GM23338 (cell line): ENCODE measurements around the gene DDX46. TPM values are rescaled to one million over a fixed set of nuclear protein-coding genes. Genes with fewer than 3 reads are reported as not detected.
"Not testable (repeated sequence)": the region's sequence is repeated elsewhere in the genome, so short reads cannot be mapped to it uniquely, and the experiment has no call there.

ENCODE experiments used
- ATAC-seq: fragments of 200-7000 bp; cut with Tn5 transposase; 3 replicates; pipeline ENCODE4 v1.9.1; 2020
- DNase-seq: peaks from one replicate; pipeline ENCODE4 v3.0.0-alpha.2; 2015; ENCODE audit warnings: low spot score
- H2AFZ ChIP-seq: fragments of 200-600 bp; sonication (generic); 2 replicates; pipeline ENCODE4 v1.8.0; 2016; ENCODE audit warnings: antibody characterized with exemption, mild to moderate bottlenecking, moderate library complexity
- H3F3A ChIP-seq: fragments of 200-600 bp; sonication (generic); replicated peaks from 2 replicates; pipeline ENCODE4 v1.8.0; 2017; ENCODE audit warnings: antibody characterized with exemption, mixed run types, low read depth
- H3K27ac ChIP-seq: fragments of 200-600 bp; sonication (generic); 2 replicates; pipeline ENCODE4 v1.6.1; 2016; ENCODE audit warnings: low read depth
- H3K27me3 ChIP-seq: fragments of 200-600 bp; sonication (generic); 2 replicates; pipeline ENCODE4 v1.8.0; 2016; ENCODE audit warnings: mild to moderate bottlenecking, mixed run types, moderate library complexity; ENCODE audit not compliant: insufficient read depth
- H3K36me3 ChIP-seq: fragments of 200-600 bp; sonication (generic); 2 replicates; pipeline ENCODE4 v1.8.0; 2016; ENCODE audit warnings: mild to moderate bottlenecking; ENCODE audit not compliant: insufficient read depth
- H3K4me1 ChIP-seq: fragments of 200-600 bp; sonication (generic); 2 replicates; pipeline ENCODE4 v1.8.0; 2016; ENCODE audit warnings: mild to moderate bottlenecking, moderate library complexity; ENCODE audit not compliant: insufficient read depth
- H3K4me2 ChIP-seq: fragments of 200-600 bp; sonication (generic); 2 replicates; pipeline ENCODE4 v1.7.1; 2017; ENCODE audit warnings: mixed run types
- H3K4me3 ChIP-seq: fragments of 200-600 bp; sonication (generic); 2 replicates; pipeline ENCODE4 v1.6.1; 2016; ENCODE audit warnings: mixed run types
- H3K79me2 ChIP-seq: fragments of 200-600 bp; sonication (generic); replicated peaks from 2 replicates; pipeline ENCODE4 v1.8.0; 2017; ENCODE audit warnings: mild to moderate bottlenecking; ENCODE audit not compliant: insufficient read depth
- H3K9me2 ChIP-seq: fragments of 200-600 bp; sonication (generic); 2 replicates; pipeline ENCODE4 v1.8.0; 2017; ENCODE audit not compliant: insufficient read depth
- H4K20me1 ChIP-seq: fragments of 200-600 bp; sonication (generic); replicated peaks from 2 replicates; pipeline ENCODE4 v1.8.0; 2017; ENCODE audit warnings: mild to moderate bottlenecking; ENCODE audit not compliant: insufficient read depth
- H3K27ac Mint-ChIP-seq: 2 replicates; pipeline ENCODE4 v1.8.0; 2020; ENCODE audit warnings: inconsistent platforms, mild to moderate bottlenecking, moderate library complexity, mixed read lengths
- H3K27me3 Mint-ChIP-seq: 3 replicates; pipeline ENCODE4 v1.8.0; 2022; ENCODE audit warnings: low read depth, mild to moderate bottlenecking, moderate library complexity, mixed read lengths, inconsistent platforms; ENCODE audit not compliant: insufficient read depth, poor library complexity
- H3K36me3 Mint-ChIP-seq: 3 replicates; pipeline ENCODE4 v1.8.0; 2021; ENCODE audit warnings: low read depth, mild to moderate bottlenecking, inconsistent platforms, moderate library complexity, mixed read lengths
- H3K4me1 Mint-ChIP-seq: 3 replicates; pipeline ENCODE4 v1.8.0; 2020; ENCODE audit warnings: mild to moderate bottlenecking, inconsistent platforms, mixed read lengths
- H3K4me3 Mint-ChIP-seq: 3 replicates; pipeline ENCODE4 v1.8.0; 2021; ENCODE audit warnings: moderate library complexity, mild to moderate bottlenecking, inconsistent platforms, mixed read lengths
- H3K9me3 Mint-ChIP-seq: 3 replicates; pipeline ENCODE4 v1.8.0; 2020; ENCODE audit warnings: moderate library complexity, mild to moderate bottlenecking, inconsistent platforms, mixed read lengths
- POLR2AphosphoS5 ChIP-seq: IDR thresholded peaks from 2 replicates; pipeline ENCODE4 v1.6.1; 2016; ENCODE audit warnings: antibody characterized with exemption, low read depth
- ZNF114 ChIP-seq: fragments of 250-450 bp; sonication (Bioruptor Pico); IDR thresholded peaks from 2 replicates; pipeline ENCODE4 v1.5.0; 2020; ENCODE audit warnings: mild to moderate bottlenecking, moderate library complexity
- ZNF331 ChIP-seq: fragments of 250-450 bp; sonication (Bioruptor Pico); IDR thresholded peaks from 2 replicates; pipeline ENCODE4 v1.5.0; 2020; ENCODE audit warnings: low read depth, mild to moderate bottlenecking, moderate library complexity
- polyA plus RNA-seq: library from polyadenylated mRNA; unstranded; fragments of >200 nt; fragmentation: Nextera tagmentation; extraction: Ambion mirVana; gene quantifications from 2 replicates; pipeline ENCODE4 v1.2.1, GENCODE V29; 2016
- total RNA-seq: library from RNA; depleted of rRNA; stranded (reverse); fragments of >200 nt; shearing (Covaris generic); gene quantifications from 2 replicates; pipeline ENCODE4 v1.2.3, GENCODE V29; 2014
- TF ChIP-seq, protein P1 (sequence below): fragments of 250-450 bp; sonication (Bioruptor Pico); IDR thresholded peaks from 2 replicates; pipeline ENCODE4 v1.5.0; 2020; ENCODE audit warnings: mild to moderate bottlenecking, moderate library complexity

Gene DDX46
- total and polyA plus RNA-seq, 2 experiments from 2014 or later, result 85.6 to 91.4 TPM

DNA sequence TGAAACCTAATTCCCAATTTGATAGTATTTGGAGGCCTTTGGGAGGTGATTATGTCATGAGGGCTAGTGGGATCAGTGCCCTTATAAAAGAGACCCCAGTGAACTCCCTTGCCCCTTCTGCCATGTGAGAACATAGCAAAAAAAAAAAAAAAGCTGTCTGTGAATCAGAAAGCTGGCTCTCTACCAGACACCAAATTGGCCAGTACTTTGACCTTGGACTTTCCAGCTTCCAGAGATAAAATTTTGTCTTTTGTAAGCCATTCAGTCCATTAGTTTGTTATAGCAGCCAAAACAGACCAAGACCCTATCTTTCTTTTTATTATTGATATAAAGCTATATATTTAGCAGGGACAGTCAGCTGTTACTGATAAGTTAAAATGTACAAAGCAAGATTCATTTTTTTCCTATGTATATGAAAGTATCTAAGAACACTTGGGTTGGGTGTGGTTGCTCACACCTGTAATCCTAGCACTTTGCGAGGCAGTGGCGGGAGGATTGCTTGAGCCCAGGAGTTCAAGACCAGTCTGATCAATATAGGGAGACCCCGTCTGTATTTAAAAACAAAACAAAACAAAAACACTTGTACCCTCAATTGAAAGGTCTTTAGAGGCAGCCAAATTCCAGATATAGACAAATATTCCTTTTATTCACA is 79.1 kb downstream of the DDX46 start (continued):
- TF ChIP-seq, protein P1, sequence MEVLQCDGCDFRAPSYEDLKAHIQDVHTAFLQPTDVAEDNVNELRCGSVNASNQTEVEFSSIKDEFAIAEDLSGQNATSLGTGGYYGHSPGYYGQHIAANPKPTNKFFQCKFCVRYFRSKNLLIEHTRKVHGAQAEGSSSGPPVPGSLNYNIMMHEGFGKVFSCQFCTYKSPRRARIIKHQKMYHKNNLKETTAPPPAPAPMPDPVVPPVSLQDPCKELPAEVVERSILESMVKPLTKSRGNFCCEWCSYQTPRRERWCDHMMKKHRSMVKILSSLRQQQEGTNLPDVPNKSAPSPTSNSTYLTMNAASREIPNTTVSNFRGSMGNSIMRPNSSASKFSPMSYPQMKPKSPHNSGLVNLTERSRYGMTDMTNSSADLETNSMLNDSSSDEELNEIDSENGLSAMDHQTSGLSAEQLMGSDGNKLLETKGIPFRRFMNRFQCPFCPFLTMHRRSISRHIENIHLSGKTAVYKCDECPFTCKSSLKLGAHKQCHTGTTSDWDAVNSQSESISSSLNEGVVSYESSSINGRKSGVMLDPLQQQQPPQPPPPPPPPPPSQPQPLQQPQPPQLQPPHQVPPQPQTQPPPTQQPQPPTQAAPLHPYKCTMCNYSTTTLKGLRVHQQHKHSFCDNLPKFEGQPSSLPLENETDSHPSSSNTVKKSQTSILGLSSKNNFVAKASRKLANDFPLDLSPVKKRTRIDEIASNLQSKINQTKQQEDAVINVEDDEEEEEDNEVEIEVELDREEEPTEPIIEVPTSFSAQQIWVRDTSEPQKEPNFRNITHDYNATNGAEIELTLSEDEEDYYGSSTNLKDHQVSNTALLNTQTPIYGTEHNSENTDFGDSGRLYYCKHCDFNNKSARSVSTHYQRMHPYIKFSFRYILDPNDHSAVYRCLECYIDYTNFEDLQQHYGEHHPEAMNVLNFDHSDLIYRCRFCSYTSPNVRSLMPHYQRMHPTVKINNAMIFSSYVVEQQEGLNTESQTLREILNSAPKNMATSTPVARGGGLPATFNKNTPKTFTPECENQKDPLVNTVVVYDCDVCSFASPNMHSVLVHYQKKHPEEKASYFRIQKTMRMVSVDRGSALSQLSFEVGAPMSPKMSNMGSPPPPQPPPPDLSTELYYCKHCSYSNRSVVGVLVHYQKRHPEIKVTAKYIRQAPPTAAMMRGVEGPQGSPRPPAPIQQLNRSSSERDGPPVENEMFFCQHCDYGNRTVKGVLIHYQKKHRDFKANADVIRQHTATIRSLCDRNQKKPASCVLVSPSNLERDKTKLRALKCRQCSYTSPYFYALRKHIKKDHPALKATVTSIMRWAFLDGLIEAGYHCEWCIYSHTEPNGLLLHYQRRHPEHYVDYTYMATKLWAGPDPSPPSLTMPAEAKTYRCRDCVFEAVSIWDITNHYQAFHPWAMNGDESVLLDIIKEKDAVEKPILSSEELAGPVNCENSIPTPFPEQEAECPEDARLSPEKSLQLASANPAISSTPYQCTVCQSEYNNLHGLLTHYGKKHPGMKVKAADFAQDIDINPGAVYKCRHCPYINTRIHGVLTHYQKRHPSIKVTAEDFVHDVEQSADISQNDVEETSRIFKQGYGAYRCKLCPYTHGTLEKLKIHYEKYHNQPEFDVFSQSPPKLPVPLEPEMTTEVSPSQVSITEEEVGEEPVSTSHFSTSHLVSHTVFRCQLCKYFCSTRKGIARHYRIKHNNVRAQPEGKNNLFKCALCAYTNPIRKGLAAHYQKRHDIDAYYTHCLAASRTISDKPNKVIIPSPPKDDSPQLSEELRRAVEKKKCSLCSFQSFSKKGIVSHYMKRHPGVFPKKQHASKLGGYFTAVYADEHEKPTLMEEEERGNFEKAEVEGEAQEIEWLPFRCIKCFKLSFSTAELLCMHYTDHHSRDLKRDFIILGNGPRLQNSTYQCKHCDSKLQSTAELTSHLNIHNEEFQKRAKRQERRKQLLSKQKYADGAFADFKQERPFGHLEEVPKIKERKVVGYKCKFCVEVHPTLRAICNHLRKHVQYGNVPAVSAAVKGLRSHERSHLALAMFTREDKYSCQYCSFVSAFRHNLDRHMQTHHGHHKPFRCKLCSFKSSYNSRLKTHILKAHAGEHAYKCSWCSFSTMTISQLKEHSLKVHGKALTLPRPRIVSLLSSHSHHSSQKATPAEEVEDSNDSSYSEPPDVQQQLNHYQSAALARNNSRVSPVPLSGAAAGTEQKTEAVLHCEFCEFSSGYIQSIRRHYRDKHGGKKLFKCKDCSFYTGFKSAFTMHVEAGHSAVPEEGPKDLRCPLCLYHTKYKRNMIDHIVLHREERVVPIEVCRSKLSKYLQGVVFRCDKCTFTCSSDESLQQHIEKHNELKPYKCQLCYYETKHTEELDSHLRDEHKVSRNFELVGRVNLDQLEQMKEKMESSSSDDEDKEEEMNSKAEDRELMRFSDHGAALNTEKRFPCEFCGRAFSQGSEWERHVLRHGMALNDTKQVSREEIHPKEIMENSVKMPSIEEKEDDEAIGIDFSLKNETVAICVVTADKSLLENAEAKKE (CRISPR knock-in tag), result no peak

DNA sequence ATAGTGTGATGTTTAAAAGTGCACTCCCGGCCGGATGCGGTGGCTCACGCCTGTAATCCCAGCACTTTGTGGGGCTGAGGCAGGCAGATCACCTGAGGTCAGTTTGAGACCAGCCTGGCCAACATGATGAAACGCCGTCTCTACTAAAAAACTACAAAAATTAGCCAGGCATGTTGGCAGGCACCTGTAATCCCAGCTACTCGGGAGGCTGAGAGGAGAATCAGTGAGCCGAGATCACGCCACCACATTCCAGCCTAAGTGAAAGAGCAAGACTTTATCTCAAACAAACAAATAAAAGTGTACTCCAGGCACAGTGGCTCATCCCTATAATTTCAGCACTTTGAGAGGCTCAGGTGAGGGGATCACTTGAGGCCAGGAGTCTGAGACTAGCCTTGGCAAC is 79.8 kb downstream of the DDX46 start:
- H3K27ac ChIP-seq, H3K4me1 ChIP-seq, DNase-seq, H3K27ac Mint-ChIP-seq, H3K27me3 Mint-ChIP-seq, H3K79me2 ChIP-seq, H3F3A ChIP-seq, H3K27me3 ChIP-seq, H3K4me3 Mint-ChIP-seq, H4K20me1 ChIP-seq, H3K9me3 Mint-ChIP-seq, ATAC-seq, H3K4me1 Mint-ChIP-seq, H2AFZ ChIP-seq, H3K4me2 ChIP-seq, H3K9me2 ChIP-seq, H3K4me3 ChIP-seq: not testable (repeated sequence)
- peaks cover 11% of the 10 kb centered on the region for H3K36me3 ChIP-seq
- peaks cover 57% of the 10 kb centered on the region for H3K36me3 Mint-ChIP-seq

DNA sequence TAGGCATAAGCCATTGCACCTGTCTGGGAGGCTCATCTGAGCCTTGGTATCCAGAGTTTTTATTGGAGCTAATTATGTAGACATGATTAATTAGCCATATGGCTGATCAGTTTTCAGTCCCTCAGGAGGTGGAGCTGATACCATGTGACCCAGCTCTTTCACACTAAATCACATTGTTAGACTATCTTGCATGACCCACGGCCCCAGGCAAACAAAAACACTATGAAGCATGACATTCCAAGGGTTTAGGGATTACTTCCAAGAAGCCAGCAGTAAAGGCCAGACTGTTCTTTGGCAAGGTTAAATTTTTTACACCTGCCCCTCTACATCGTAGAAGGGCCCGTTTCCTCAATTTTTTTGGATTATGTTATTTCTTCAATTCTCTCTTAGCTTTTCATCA is 82.2 kb downstream of the DDX46 start:
- Mint-ChIP-seq H3K36me3 (peaks cover 37% of the 10 kb centered on the region), H3K27me3 (peaks cover 6% of the 10 kb centered on the region), H3K4me1 (no peaks in the 10 kb centered on the region; the same call in 2 of the 3 replicates), H3K27ac (no peak overlapping the region), H3K9me3 (no peaks in the 10 kb centered on the region; the same call in 2 of the 3 replicates), H3K4me3 (no peak overlapping the region)
- H3K79me2 ChIP-seq, result no peaks in the 10 kb centered on the region
- peaks cover 23% of the 10 kb centered on the region for H3F3A ChIP-seq
- H4K20me1 ChIP-seq, result 0 out of 2 replicates have a peak, but pooled peaks cover 5% of the 10 kb centered on the region
- no peak for DNase-seq
- no peak overlapping the region for H3K4me2 ChIP-seq
- peak overlapping the region; percentile 28; the same call in 1 of the 2 replicates for H3K27ac ChIP-seq
- H3K4me1 ChIP-seq, result peaks cover 3% of the 10 kb centered on the region; the same call in 1 of the 2 replicates
- ATAC-seq, result no peak
- H3K27me3 ChIP-seq, result no peaks in the 10 kb centered on the region
- no peaks in the 10 kb centered on the region for H3K9me2 ChIP-seq
- no peak overlapping the region for H2AFZ ChIP-seq
- H3K4me3 ChIP-seq, result no peak overlapping the region
- peaks cover 5% of the 10 kb centered on the region for H3K36me3 ChIP-seq
- no peak for TF ChIP-seq ZNF331 (CRISPR knock-in tag)
- TF ChIP-seq, protein P1 (CRISPR knock-in tag), result no peak
- TF ChIP-seq POLR2AphosphoS5, result no peak
- no peak for TF ChIP-seq ZNF114
